GM18858 (cell line): ENCODE measurements around the gene TLCD3A.
"Not testable (repeated sequence)": the region's sequence is repeated elsewhere in the genome, so short reads cannot be mapped to it uniquely, and the experiment has no call there.

Experiments used
- ATAC-seq: cut with Tn5 transposase; IDR thresholded peaks from one replicate; pipeline ENCODE4 v1.9.1; 2021; ENCODE audit not compliant: unreplicated experiment

TLCD3A gene

DNA sequence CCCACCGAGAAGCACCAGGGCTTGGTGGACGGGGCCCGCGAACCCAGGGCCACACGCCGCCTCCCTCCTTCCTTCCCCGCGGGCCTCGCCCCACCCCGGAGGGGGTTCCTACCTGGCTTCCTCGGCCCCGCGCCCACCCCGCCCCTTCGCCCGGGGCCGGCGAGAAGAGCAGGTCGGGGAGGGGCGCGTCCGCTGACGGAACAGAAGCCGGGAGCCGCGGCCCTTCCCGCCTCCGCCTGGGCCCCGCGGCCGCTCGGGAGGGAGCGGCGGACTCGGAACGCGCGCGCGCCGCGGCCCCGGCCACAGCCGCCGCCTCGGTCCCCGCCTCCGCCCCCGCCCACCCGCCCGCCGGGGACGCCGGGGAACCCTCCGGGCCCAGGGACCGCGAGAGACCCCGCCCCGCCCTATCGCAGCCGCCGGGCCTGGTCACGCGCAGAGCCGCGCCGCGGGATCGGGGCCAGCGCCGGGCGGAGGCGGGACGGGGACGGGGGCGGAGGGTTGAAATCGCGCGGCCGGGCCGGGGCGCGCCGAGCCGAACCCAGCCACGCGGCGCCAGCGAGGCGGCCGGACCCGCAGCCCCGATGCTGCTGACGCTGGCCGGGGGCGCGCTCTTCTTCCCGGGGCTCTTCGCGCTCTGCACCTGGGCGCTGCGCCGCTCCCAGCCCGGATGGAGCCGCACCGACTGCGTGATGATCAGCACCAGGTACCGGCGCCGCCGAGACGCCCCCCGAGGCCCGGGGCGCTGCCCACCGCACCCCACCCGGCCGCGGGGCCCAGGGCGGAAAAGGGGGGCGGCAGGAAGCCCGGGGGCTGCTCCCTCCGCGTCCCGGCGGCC is at the start of gene TLCD3A:
TSS of gene TLCD3A (plus strand) at position 530 of the 835 bp plus-strand sequence. CDS start at position 582, 52 bp downstream.
- no peak for ATAC-seq

DNA sequence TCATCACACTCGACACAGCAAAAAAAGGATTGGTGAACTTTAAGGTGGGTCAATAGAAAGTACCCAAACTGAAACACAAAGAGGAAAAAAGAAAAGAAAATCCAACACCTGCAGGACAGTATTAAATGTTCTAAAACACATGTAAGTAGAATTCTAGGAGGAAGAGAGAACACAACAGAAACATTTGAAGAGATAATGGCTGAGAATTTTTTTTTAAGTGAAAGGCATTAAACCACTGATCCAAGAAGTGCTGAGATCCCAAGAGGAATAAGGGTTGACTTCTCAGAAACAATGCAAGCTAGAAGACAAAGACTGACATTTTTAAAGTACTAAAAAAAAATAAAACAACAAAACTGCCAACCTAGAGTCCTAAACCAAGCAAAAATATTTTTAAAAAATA is 49.4 kb upstream of the TLCD3A start:
- no peak for ATAC-seq

DNA sequence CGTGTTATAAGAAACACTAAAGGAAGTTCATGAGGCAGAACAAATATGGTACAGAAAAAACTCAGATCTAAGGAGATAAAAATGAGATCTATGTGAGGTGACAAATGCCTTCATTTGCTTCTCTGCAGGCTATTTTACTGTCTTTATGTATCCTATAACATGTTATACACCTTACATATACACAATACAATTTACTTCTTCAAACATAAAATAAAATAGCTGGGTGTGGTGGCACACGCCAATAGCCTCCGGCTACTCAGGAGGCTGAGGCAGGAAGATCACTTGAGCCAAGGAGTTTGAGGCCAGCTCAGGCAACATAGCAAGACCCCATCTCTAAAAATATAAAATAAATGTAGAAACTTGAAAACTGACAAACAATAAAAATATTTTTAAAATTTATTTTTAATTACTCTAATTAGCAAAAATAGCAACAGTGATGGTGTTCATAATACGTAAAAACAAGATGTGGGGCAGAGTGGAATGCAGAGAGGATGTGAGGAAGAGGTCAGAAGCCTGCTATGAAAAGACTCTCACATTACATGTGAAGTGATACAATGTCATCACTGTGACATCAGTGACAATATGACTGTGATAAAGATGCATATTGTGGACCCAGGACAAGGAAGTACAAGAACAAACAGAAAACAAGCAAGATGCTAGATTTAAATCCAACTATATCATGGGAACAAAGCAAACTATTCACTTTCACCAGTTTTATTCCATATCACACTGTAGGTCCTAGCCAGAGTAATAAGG is 48.7 kb upstream of the TLCD3A start:
- no peak for ATAC-seq

DNA sequence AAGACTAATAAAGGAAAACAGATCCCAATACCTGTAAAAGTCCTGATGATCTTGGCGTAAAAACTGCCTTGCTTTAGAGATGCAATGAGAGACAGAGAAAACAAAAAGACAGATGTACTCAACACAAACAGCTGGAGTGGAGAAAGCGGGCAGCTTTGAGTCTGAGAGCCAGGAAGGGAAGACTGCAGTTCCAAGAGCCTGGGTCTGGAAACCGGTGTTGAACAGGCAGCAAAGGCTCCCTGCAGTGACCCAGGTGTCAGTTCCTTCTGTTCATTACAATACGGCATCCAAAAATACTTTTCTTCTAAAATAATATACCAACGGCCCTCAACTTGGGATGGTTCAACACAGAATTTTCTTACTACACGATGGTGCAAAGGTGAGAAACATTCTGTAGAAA is 47.4 kb upstream of the TLCD3A start:
- ATAC-seq: no peak

GRCh38 chr17:688100-688989 is 44.1 kb upstream of the TLCD3A start:
- no peak for ATAC-seq

- ATAC-seq: no peak
These were observed 42.7 kb upstream of the TLCD3A start for GRCh38 chr17:689556-690275.

- no peak for ATAC-seq
These were observed 42.0 kb upstream of the TLCD3A start for GRCh38 chr17:690361-690760.

- no peak for ATAC-seq
These were observed 41.0 kb upstream of the TLCD3A start for GRCh38 chr17:691423-691822.

GRCh38 chr17:692116-692515 is 40.3 kb upstream of the TLCD3A start:
- no peak for ATAC-seq

DNA sequence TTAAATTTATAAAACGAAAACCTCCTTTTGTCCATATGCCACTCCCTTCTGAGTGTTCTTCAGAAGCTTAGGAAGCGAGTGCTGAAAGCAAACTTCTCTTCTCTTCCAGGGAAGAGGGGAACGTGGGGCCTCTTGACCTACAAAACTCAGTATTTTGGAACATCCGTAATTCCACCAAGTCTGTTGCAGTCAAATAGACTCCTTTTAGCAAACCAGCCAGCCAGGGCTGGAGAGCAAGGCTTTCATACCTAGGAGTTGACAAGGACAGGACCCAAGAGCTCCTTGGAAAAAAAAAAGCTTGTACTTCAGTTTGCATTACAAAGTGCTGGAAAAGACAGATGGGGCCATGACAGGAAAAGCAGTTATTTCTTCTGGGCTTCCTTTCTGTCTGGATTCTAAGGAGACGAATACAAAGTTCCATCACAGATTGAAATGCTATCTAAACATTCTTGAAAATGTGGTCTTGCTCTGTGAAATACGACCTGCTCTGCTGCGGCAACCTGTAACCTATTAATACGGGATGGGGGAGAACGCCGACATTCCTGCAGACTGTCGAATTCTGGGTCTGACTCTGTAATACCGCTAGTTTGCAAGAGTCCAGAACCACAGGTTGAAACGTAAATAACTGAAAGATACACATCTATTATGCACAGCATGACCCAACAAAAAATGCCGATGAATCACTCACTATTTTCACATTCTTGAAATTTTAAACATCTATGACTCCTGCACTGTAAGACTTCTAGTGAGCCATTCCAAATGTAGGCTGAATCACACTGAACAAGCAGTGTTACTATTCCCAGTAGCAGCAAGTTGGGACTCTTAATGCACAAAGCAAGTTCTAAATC is 38.4 kb upstream of the TLCD3A start:
- no peak for ATAC-seq

DNA sequence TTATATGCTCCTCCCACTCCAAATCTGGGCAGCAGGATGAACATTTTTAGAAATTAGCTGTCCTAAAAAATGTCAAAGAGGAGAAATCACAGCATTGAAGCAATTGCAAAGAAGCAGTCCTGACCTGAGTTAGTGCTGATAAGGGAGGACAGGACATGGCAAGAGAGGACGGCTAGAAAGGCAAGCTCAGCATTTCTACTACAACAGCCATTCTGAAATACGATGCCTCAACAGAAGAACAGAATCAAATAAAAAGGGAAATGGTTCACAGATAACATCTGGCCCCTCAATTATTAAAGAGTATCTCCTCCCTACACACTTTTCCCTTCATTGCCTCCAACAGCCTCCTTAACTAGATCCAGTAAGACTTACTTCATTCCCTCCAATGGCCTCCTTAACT is 36.0 kb upstream of the TLCD3A start:
- no peak for ATAC-seq

DNA sequence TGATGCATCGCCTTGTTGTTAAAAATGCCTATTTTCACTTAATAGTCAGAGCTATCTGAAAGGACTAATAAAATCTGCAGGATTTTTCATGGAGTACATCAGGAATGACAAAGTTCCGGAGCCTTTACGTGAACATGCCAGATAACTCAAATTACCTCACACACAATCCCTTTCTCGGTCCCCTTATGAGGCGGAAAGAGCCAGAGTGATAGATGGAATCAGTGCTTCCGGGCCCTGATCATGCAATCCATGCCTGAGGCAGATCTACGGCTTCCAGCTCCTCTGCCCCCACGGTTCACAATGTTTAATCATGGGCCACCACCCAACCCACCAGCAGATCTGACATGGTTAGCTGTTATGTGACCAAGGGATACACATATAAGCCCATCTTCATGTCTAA is 34.7 kb upstream of the TLCD3A start:
- no peak for ATAC-seq

- ATAC-seq: not testable (repeated sequence)
These were observed 34.3 kb upstream of the TLCD3A start for GRCh38 chr17:698096-698495.

- no peak for ATAC-seq
These were observed 33.1 kb upstream of the TLCD3A start for GRCh38 chr17:699345-699744.

- ATAC-seq: no peak
These were observed 31.8 kb upstream of the TLCD3A start for GRCh38 chr17:700504-701094.

- ATAC-seq: no peak
These were observed 29.1 kb upstream of the TLCD3A start for GRCh38 chr17:703081-703875.

- no peak for ATAC-seq
These were observed 28.1 kb upstream of the TLCD3A start for GRCh38 chr17:704111-704864.

DNA sequence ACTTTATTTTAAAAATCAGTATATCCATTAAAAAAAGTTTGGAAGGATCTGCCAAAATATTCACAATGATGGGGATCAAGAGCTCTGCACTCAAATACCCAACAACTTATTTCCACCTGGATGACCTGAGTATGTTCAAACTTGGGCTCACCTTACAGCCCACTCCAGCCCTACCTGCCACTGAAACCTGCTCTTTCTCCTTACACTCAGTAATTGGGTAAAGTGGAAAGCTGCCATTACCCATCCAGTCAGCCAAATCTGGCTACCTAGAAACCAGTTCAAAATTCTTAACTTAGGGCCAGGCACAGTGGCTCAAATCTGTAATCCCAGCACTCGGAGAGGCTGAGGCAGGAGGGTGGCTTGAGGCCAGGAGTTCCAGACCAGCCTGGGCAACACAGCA is 27.4 kb upstream of the TLCD3A start:
- ATAC-seq: no peak
